Gastrocnemius medialis (tissue), 4 donors: ENCODE data around the gene KIF12.

ENCODE experiments used
- CTCF ChIP-seq, 5 experiments: fragments of 450-650 bp in 3 of 5; fragments of 200-600 bp in 2 of 5; sonication (generic) in 2 of 5; IDR thresholded peaks in 4 of 5; conservative IDR thresholded peaks in 1 of 5; 1 replicate in 4 of 5; 2 replicates in 1 of 5; pipeline ENCODE4 v1.5.1; 2016 to 2019; ENCODE audit warnings: antibody characterized with exemption in 5 of 5, mild to moderate bottlenecking in 3 of 5, moderate library complexity in 3 of 5
- POLR2A ChIP-seq, 2 donors: fragments of 450-650 bp; IDR thresholded peaks; one replicate each; pipeline ENCODE4 v1.6.1; 2017; ENCODE audit warnings: antibody characterized with exemption in 2 of 2, mild to moderate bottlenecking in 2 of 2, moderate library complexity in 2 of 2

GRCh38 chr9:114099669-114100270, 678 bp upstream of the KIF12 start:
- TF ChIP-seq CTCF (IDR thresholded peaks at IDR 0.05 in 4 of 5, conservative IDR thresholded peaks at IDR 0.05 in 1 of 5) (no peak), POLR2A (IDR thresholded peaks at IDR 0.05) (no peak)
